Motor neuron (in vitro differentiated cells): ENCODE results near the gene TRMT2A. TPM values are rescaled to one million over a fixed set of nuclear protein-coding genes. Genes with fewer than 3 reads are reported as not detected.

ENCODE experiments used
- ATAC-seq, 8 experiments: fragments of 200-7000 bp; cut with Tn5 transposase; replicated peaks in 6 of 8; 2 replicates each; pipeline ENCODE4 v1.8.0; 2021; ENCODE audit warnings: mild to moderate bottlenecking in 8 of 8, moderate library complexity in 8 of 8
- H3K27ac ChIP-seq, 2 donors: fragments of 250-450 bp; sonication (Bioruptor Pico); 2 replicates each; pipeline ENCODE4 v1.9.0; 2021; ENCODE audit warnings: antibody characterized with exemption in 2 of 2, mild to moderate bottlenecking in 2 of 2, moderate library complexity in 1 of 2
- H3K4me1 ChIP-seq, 2 donors: fragments of 250-450 bp; sonication (Bioruptor Pico); replicated peaks in 1 of 2; 2 replicates each; pipeline ENCODE4 v1.6.1; 2021; ENCODE audit warnings: antibody characterized with exemption in 2 of 2, mild to moderate bottlenecking in 2 of 2, moderate library complexity in 1 of 2
- H3K4me3 ChIP-seq, 5 donors: fragments of 250-450 bp; sonication (Bioruptor Pico); 2 replicates each; pipeline ENCODE4 v1.9.0; 2021; ENCODE audit warnings: antibody characterized with exemption in 5 of 5, mild to moderate bottlenecking in 5 of 5, moderate library complexity in 4 of 5
- WGBS, 10 experiments: fragments of 450-650 bp; shearing (Covaris generic); methylation state at CpG; one replicate each; pipeline ENCODE4 v1.0.0; 2022; 5-methylcytosine and 5-hydroxymethylcytosine counted together
- in situ Hi-C, 9 experiments: fragments of 400-800 bp; cut with MboI; loops; one replicate each; pipeline ENCODE4 v1.15.0; 2021; ENCODE audit warnings: low sequenced_read_pairs in 9 of 9, low pct_unique_long_range_greater_than_20kb in 2 of 9; ENCODE audit not compliant: unreplicated experiment in 9 of 9
- total RNA-seq, 8 experiments: library from RNA; unstranded; fragments of 300-600 nt; gene quantifications; 2 replicates each; pipeline versions ENCODE4 v1.2.3 to v1.2.4, GENCODE V29; 2022

TRMT2A gene
- total RNA-seq, 8 experiments from 2014 or later, result 25.7 to 71.2 (median 50.0) TPM

- in situ Hi-C loops, result loop anchor here (5.0 to 25.0 kb wide), 7 partner anchors 105 to 305 kb away; partner anchors contain the start of gene RTN4R (in 2 of the 9)
- H3K4me3 ChIP-seq, result no peak overlapping the region
- whole genome bisulfite sequencing, 10 experiments, result 0 to 94% (median 20%) methylated on average over 1 to 2 of the region's 17 CpGs; no CpG with 5 or more reads in 6 of the 10 experiments
- peaks cover 36 to 40% of the 10 kb centered on the region in 2 donors for H3K4me1 ChIP-seq
- peak; percentile 37 to 77 (median 58) for ATAC-seq
- H3K27ac ChIP-seq, result no peak overlapping the region
Observed at GRCh38 chr22:20156611-20157429, 39.8 kb upstream of the TRMT2A start.

GRCh38 chr22:20156042-20156389, 39.0 kb upstream of the TRMT2A start:
- peaks cover 36 to 40% of the 10 kb centered on the region in 2 donors for H3K4me1 ChIP-seq
- no peak for ATAC-seq
- no peak overlapping the region for H3K4me3 ChIP-seq
- peak overlapping the region in 1 of 2 donors; percentile 2 for H3K27ac ChIP-seq
- in situ Hi-C loops, result loop anchor here (5.0 to 25.0 kb wide), 7 partner anchors 106 to 306 kb away; partner anchors contain the start of gene RTN4R (in 2 of the 9)
- WGBS, 10 experiments, result 29 to 100% (median 63%) methylated on average over 1 to 3 of the region's 7 CpGs; no CpG with 5 or more reads in 6 of the 10 experiments

DNA sequence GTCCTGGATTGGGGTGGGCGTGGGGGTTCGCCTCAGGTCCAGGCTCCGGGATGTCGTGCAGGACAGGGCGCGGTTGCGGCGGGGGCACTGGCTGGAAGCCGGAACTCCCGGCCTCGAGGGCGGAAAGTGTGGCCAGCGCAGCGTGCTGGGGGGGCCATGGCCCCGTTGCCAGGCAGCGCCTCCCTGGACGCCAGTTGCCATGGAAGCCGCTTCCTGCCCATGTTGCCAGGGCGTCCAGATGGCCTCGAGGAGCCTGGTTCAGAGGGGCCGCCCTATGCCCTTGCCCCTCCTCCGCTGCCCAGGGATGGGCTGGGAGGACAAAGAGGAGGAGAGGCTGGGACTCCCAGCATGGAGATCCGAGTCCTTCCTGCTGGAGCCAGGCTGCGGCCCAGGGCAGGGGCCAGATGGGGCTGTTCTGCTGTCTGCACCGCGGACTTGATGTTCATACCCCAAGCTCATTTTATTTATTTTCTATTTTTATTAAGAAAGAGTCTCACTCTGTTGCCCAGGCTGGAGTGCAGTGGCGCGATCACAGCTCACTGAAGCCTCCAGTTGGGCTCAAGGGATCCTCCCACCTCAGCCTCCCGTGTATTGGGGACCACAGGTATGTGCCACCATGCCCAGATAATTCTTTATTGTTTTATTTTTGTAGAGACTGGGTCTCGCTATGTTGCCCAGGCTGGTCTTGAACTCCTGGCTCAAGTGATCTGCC, 38.5 kb upstream of the TRMT2A start:
- 0 to 90% (median 60%) methylated on average over 2 to 15 of the region's 30 CpGs; no CpG with 5 or more reads in 5 of the 10 experiments for WGBS, 10 experiments
- in situ Hi-C loops, result loop anchor here (5.0 to 25.0 kb wide), 7 partner anchors 107 to 307 kb away; partner anchors contain the start of gene RTN4R (in 2 of the 9)
- peak overlapping the region in 3 of 5 donors; percentile 19 to 29 (median 29) for H3K4me3 ChIP-seq
- H3K27ac ChIP-seq, result peak overlapping the region in 1 of 2 donors; percentile 57
- ATAC-seq, result peak; percentile 38 to 81 (median 70)
- peaks cover 36 to 40% of the 10 kb centered on the region in 2 donors for H3K4me1 ChIP-seq

GRCh38 chr22:20154602-20155187, 37.7 kb upstream of the TRMT2A start:
- peak overlapping the region in 3 of 5 donors; percentile 19 to 29 (median 29) for H3K4me3 ChIP-seq
- peak in 6 of 8 experiments; percentile 5 to 53 (median 31) for ATAC-seq
- in situ Hi-C loops, result loop anchor here (5.0 to 25.0 kb wide), 7 partner anchors 108 to 308 kb away; partner anchors contain the start of gene RTN4R (in 2 of the 9)
- H3K27ac ChIP-seq, result peak overlapping the region in 1 of 2 donors; percentile 57
- WGBS, 10 experiments, result 0% methylated on average over 1 of the region's 14 CpGs; no CpG with 5 or more reads in 9 of the 10 experiments
- peaks cover 36 to 40% of the 10 kb centered on the region in 2 donors for H3K4me1 ChIP-seq

- peak in 5 of 8 experiments; percentile 14 to 44 (median 20) for ATAC-seq
- WGBS, 10 experiments, result 38 to 100% (median 56%) methylated on average over 1 to 4 of the region's 16 CpGs; no CpG with 5 or more reads in 6 of the 10 experiments
- H3K4me3 ChIP-seq, result no peak overlapping the region
- H3K27ac ChIP-seq, result peak overlapping the region in 1 of 2 donors; percentile 22
- in situ Hi-C loops, result loop anchor here (10.0 to 25.0 kb wide), 6 partner anchors 108 to 308 kb away; partner anchors contain the start of gene RTN4R (in 2 of the 9)
- H3K4me1 ChIP-seq, result peaks cover 34 to 39% of the 10 kb centered on the region in 2 donors
Observed at GRCh38 chr22:20153945-20154344, 36.9 kb upstream of the TRMT2A start.

DNA sequence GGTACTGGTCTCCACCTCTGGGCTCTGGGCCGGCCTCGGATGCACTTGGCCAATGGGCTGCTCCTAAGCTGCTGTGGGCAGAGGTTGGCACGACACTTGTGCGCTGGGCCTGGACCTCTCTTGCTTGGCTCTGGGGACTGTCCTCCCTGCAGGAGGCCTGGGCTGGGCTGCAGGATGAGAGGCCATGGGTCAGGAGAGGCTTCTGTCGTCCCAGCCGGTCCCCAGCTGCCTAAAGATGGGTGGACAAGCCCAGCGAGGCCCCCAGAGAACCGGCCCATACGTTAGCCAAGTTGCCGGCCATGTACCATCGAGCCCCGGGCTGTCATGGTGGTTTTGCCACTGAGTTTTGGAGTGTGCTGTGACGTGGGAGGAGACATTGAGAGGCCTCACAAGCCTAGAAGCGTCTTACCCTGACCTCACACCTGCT, 35.5 kb upstream of the TRMT2A start:
- Histone ChIP-seq H3K4me1 (peaks cover 30 to 32% of the 10 kb centered on the region in 2 donors), H3K4me3 (no peak overlapping the region), H3K27ac (no peak overlapping the region)
- in situ Hi-C loops, result loop anchor here (10.0 to 25.0 kb wide), 6 partner anchors 110 to 310 kb away; partner anchors contain the start of gene RTN4R (in 2 of the 9)
- no peak for ATAC-seq
- WGBS, 10 experiments, result 71 to 100% (median 93%) methylated on average over 1 to 6 of the region's 14 CpGs; no CpG with 5 or more reads in 5 of the 10 experiments

DNA sequence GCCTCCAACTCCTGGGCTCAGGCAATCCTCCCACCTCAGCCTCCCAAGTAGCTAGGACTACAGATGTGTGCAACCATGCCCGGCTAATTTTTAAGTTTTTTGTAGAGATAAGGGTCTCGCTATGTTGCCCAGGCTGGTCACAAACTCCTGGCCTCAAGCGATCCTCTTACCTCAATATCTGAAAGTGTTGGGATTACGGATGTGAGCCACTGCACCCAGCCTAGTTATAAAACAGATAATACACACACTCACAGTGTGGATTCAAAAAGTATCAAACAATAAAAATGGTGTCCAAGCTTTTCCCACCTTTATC, 34.2 kb upstream of the TRMT2A start:
- Histone ChIP-seq H3K27ac (no peak overlapping the region), H3K4me1 (peaks cover 27% of the 10 kb centered on the region in 2 donors), H3K4me3 (no peak overlapping the region)
- WGBS, 10 experiments, result 67 to 100% (median 100%) methylated on average over 1 to 4 of the region's 4 CpGs; no CpG with 5 or more reads in 4 of the 10 experiments
- in situ Hi-C loops, result loop anchor here (10.0 to 25.0 kb wide), 6 partner anchors 111 to 311 kb away; partner anchors contain the start of gene RTN4R (in 2 of the 9)
- no peak for ATAC-seq

DNA sequence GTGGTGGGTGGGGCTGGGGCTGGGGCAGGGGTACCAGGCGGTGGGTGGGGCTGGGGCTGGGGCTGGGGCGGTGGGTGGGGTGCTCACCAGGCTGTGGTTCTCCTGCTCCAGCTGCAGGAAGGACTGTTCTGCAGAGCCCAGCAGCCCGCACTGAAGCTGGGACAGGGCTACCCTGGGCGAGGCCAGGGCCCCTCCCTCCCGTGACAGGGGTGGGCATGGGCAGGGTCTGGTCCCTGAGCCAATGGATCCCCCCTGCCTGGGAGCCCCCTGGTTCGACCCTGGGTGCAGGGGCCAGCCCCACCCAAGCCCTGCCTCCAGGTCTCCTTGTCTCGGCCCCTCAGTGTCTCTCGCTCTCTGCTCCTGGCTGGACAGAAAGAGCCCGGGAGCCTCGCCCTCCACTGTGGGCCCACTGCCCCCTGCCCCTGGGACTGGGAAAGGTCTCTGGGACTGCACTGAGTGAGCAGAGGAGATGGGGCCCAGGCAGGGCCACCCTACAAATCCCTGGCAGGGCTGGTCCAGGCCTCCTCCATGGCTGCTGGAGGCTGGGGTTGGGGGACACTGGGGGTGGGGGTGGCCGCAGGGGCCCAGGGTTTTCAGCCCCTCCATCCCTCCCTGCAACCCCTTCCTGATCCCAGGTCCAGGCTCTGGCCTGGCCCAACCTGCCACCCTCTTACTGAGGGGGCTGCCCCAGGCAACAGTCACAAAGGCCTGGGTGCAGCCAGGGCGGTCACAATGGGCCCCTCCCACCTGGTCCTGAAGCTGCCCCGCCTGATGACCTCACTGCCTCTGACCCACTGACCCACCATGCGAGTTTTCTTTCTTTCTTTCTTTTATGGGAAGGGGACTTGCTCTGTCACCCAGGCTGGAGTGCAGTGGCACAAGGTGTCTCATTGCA, 33.6 kb upstream of the TRMT2A start, which contains the start of gene CCDC188:
TSS of gene CCDC188 (minus strand) at position 675 of the 895 bp plus-strand sequence. CDS start at position 606, 69 bp downstream.
- no peak for ATAC-seq
- peaks cover 24% of the 10 kb centered on the region in 2 donors for H3K4me1 ChIP-seq
- WGBS, 10 experiments, result 50 to 70% (median 55%) methylated on average over 1 to 2 of the region's 14 CpGs; no CpG with 5 or more reads in 7 of the 10 experiments
- in situ Hi-C loops, result loop anchor here (10.0 to 25.0 kb wide), 6 partner anchors 112 to 312 kb away; partner anchors contain the start of gene RTN4R (in 2 of the 9)
- H3K27ac ChIP-seq, result no peak within 1 kb of the TSS
- no peak within 1 kb of the TSS for H3K4me3 ChIP-seq

DNA sequence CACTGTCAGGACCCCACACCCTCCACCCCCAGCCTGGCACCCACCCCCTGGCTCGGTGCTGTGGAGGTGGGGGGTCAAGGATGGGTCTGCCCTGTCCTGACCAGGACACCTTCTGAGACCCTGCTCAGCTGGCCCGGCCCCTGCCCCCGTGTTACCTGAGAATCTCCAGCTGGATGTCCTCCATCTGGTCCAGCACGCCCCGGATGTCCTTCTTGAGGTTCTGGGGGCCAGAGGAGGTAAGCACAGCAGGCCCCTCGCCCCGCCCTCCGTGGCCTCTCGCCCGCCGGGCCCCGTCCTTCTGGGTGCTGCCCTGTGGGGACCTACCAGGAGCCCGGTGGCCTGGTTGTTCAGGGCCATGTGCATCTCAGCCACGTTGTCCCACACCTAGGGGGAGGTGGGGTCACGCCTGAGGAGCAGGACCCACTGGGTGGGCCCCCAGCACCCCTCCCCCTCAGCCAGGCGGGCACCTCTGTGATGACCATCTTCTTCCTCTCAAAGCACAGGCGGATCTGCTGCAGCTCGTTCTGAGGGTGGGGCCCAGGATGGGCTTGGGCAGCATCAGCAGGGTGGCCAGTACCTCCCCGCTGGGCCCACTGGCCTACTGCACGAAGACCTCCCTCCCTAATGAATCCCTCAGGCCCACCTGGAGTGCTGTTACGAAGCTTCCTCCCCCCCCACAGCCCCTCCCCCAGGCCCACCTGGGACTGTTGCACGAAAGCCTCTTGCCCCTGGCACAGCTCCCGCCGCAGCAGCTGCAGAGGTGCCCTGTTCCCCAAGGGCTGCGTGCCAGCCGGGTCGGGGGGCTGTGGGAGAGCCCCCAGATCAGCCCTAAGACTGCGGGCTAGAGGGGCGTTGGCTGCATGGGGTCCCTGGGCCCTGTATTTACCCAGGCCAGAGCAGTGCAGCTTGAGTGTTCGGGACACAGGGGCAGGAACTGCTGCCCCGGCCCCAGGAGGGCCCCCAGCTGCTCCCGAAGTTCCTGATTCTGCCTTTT, 32.5 kb upstream of the TRMT2A start:
- no peak for ATAC-seq
- in situ Hi-C loops, result loop anchor here (10.0 to 25.0 kb wide), 7 partner anchors 112 to 313 kb away; partner anchors contain the start of gene RTN4R (in 2 of the 9)

DNA sequence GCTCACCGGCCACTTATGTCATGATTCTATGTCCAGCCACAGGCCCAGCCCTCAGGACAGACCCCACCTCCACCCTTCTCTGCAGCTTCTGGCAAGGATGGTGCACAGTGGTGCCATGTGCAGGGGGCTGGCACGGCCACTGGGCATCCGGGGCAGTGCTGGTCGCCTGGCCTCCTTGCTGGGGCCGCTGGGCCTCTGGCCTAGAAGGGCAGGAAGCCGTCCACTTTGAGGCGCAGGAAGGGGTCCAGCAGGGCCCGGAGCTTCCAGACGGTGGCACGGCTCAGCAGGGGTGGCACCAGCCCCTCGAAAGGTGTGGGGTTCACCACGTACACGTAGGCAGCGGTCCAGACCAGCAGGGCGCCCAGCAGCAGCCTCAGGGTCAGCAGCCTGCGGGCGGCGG, 31.4 kb upstream of the TRMT2A start:
- Histone ChIP-seq H3K4me1 (peaks cover 3 to 5% of the 10 kb centered on the region in 2 donors), H3K27ac (no peak overlapping the region), H3K4me3 (no peak overlapping the region)
- 100% methylated on average over 1 of the region's 18 CpGs; no CpG with 5 or more reads in 9 of the 10 experiments for WGBS, 10 experiments
- no peak for ATAC-seq
- in situ Hi-C loops, result loop anchor here in 1 of 9 experiments (25.0 kb wide), 1 partner anchor 111 kb away; no protein-coding TSS in a partner anchor

More for the DNA sequence above, 32.5 kb upstream of the TRMT2A start:
- peak overlapping the region in 1 of 2 donors; percentile 39 for H3K27ac ChIP-seq
- H3K4me3 ChIP-seq, result no peak overlapping the region
- 80% methylated on average over 1 to 3 of the region's 32 CpGs; no CpG with 5 or more reads in 8 of the 10 experiments for WGBS, 10 experiments
- H3K4me1 ChIP-seq, result peaks cover 13 to 14% of the 10 kb centered on the region in 2 donors
